GM21528 (cell line): ENCODE measurements around the gene PTPRT.

Source experiments
- ATAC-seq: cut with Tn5 transposase; IDR thresholded peaks from one replicate; pipeline ENCODE4 v1.9.1; 2021; ENCODE audit warnings: mild to moderate bottlenecking, moderate library complexity; ENCODE audit not compliant: unreplicated experiment, low FRiP score

Gene PTPRT

DNA sequence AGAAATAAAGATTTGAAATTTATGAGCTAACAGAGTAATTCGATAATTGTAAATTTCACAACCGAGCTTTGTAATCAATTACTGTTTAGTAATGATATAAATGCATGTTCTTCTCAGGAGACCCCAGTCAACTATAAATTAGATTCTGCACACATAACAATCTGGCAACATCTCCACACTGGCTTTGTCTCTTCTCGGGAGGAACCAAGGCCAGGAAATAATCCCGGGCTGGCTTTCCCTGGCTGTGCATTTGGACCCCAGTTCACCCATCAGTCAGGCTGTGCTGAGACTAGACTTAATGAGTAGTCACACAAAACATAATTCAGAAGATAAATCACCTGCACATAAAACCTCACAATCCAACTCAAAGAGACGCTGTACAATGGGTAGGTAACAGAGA, 65.5 kb downstream of the PTPRT start:
- no peak for ATAC-seq

DNA sequence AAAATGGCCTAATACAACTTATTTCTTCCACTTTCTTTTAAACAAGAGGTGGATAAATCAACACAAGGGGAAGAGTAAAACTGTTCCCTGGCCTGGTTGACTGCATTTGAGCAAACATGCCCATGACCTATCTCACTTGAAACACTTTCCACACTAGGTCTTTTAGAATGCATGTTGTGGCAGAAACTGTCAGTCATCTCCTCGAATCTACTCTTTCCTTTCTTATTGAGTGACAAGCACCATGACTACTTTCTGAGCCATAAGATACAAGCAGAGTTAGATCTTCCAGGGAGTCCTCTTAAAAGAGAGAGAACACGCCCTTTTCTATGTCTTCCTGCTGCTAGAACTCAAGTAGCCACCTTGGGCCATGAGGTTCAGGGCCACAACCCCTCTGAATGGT, 66.5 kb downstream of the PTPRT start:
- ATAC-seq, result no peak

DNA sequence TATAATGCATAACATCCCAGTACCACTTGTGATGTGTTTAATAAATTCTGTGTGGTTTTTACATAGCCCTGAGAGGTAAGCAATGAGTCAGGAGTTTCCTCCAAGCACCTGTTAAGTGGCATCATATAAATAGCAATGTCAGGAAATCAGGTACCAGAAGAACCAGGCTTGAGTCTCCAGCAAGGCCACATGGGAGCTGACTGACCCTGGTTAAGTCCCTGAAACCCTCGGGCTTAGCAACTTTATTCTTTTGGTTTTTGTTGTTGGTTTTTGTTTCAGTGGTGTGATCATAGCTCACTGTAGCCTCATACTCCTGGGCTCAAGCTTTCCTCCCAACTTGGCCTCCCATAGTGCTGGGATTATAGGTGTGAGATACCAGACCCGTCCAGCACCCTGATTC, 70.0 kb downstream of the PTPRT start:
- no peak for ATAC-seq

DNA sequence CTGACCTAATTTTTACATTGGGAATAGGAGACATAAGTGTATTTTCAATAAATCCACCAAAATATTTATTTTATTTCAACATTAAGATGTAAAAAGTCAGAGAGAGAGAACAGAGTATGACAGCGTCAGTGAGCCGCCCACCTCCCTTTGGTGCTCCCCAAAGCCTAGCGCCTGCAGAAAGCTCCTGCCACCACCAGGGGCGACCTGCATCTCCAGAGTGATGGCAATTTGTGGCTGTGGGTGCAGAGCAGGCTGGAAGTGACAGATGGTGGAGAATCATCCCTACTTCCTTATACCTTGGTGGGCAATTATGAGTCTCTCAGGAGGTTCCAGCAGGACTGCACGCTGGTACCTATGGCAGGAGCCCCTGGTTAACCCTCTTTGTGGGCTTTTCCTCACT, 87.3 kb downstream of the PTPRT start:
- ATAC-seq, result no peak

DNA sequence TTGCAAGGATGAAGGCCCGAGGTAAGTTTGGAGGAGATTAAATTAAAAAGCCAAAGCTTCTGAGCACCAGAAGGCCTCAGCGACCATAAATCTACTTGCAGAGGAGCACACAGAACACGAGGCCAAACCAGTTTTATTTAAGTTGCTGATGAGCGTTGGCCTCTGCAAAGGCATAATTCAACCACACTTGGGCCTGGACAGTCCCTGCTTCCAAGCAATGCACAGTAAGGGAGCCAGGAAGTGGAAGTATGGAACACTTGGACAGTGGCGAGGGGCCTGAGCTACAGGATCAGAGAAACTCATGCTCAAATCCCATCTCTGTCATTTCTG, 92.8 kb downstream of the PTPRT start:
- ATAC-seq, result no peak

DNA sequence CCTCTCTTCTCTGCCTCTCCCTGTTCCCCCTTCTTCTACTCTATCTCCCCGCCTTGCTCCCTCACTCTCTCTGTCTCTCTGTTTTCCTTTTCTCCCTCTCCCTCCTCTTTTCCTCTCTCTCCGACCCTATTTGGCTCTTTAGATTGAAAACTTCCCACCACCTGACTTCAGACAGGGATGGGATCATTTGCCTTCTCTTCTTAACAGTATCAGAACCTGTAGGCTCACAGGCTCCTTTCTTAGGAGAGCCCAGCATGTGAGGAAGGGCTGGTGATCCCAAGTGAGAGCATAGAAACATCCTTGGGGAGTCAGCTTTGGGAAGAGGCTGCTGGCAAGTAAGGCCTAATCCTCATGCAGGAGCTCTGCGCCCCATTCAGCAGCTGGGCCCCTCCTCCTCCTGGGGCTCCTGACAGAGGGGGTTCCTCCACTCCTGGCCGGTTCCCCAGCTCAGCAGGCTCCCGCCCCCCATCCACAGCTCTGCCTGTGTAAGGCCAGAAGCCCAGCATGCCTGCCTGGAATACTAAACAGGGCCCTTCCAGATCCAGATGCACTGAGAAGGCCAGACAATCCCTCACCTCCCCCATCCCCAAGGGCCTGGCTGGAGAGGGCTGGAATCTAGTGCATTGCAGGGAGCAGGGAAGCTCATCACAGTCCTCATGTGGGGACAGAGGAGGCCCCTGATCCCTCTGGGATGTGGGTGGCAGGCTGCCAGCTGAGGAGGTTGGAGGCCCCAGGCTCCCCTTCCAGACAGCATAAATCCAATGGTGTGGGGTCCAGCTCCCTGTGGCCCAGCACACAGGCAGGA, 93.4 kb downstream of the PTPRT start:
- ATAC-seq, result no peak

DNA sequence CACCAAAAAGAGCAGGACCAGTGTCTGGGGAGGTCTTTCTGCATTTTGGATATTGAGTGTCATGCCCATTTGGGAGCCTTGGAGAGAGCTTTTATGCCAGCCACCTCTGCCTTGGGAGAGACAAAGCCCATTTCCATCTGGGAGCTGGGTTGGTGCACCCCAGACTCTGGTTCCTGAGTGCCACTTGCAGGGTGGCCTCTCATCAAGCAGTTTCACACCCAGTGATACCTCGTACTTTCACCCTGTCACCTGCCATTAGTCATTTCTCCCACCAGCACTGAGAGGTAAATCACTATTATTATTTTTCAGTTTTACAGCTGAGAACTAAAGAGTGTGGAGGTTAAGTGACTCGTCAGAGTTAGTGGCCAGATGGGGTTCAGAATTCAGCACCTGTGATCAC, 94.7 kb downstream of the PTPRT start:
- no peak for ATAC-seq

DNA sequence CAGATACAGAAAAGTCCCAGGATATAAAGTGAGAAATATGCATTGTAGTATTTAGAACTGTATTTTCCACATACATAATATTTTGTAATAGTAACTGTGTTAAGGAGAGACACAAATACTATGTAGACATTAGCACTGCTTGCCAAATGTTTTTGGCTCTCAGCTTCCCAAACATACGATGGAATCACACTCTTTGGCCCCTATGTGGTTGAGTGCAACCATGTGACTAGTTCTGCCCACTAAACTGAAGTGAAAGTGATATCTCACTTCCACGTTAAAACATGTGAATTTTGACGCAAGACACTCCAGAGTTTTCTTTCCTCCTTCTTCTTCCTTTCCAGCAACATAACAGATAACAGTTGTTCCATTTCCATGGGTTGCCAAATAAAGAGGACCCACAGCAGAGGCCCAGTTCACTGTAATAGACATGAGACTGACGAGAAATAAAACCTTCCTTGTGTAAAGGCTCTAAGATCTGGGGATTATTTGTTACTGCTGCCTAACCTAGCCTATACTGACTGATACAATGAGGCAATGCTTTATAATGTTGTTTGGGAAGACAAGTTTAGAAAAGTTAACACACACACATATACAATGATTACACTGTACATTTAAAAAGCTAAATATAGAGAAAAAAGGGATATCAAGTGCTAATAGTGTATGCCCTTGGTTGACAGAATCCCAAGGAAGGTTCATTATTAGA, 97.2 kb downstream of the PTPRT start:
- no peak for ATAC-seq

DNA sequence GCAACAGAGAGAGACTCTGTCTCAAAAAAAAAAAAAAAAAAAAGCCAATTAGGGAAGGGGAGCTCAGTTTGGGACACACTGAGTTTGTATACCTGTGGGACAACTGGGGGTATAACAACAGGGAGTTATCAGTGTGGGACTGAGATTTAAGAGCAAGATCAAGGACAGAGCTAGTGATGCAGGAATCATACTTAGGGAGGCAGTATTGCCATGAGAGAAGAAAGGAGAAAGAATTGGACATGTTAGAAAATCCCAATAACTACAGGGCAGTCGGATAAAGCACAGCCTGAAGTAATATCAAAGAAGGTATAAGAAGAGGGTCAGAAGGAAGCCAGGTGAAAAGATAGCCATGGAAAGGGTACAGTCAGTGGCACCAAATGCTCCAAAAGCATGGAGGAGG, 121.2 kb downstream of the PTPRT start:
- ATAC-seq, result no peak

DNA sequence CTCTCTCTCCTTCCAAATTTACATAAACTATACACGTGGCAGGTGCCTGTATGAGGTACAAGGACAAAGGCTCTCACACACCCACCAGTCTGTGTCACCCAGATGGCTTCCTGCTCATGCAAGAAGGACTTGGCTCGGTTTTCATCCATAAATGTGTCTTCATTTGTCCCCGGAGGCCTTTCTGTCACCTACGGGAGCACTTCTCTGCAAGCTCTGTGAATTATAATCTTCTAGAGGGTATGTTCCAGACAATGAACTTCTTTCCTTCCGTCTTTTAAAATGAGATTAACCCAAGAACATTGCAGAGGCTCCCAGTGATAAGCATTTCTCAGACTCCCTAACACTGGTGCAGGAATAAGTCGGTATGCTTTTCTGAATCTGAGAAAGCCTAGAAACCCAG, 123.6 kb downstream of the PTPRT start:
- no peak for ATAC-seq

DNA sequence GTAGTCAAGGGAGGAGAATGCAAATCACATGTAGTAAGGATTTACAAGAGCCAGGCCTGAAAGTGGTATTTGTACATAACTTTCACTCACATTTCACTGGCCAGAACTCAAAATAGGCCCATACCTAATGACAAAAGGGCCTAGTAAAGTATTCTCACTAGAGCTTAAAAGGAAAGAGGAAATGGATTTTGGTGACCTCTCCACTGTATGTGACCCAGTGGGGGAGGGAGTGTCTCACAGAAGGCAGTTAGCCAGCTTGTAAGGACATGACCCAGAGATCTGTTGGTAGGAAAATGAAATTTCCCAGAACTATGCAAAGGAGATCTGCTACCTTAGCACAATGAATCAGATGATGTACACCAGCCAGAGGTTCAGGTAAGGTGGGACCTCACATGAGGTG, 124.4 kb downstream of the PTPRT start:
- no peak for ATAC-seq

DNA sequence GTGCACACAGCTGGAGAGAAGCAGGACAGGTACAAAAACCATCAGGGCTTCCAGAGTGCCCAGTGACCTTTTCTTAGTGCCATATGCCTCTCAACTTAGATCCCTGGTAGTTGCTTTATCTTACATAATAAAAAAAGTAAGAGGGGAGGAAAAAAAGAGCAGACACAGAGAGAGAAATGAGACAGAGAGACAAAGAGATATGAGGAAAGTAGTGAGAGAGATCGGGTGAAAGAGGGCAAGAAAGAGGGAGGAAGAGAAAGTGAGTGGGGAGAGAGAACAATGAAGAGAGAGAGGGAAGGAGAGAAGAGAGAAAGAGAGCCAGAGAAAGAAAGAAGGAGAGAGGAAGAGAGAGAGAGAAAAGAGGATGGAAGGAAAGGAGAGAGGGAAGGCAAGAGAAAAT, 131.6 kb downstream of the PTPRT start:
- no peak for ATAC-seq

DNA sequence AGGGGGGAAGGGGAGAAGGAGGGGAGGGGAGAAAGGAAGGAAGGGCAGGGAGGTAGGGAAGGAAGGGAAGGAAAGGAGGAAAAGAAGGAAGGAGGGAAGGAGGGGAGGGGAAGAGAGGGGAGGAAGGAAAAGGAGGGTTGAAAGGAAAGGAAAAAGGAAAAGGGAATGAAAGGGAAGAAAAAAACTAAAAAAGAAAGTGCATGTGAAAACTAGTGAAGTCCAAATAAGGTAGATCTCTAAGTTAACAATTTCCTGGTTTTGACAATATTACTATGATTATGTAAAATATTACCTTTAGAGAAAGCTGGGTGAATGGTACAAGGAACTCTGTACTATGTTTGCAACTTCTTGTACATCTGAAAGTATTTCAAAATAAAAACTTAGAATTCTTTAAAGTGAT, 132.4 kb downstream of the PTPRT start:
- ATAC-seq, result no peak

DNA sequence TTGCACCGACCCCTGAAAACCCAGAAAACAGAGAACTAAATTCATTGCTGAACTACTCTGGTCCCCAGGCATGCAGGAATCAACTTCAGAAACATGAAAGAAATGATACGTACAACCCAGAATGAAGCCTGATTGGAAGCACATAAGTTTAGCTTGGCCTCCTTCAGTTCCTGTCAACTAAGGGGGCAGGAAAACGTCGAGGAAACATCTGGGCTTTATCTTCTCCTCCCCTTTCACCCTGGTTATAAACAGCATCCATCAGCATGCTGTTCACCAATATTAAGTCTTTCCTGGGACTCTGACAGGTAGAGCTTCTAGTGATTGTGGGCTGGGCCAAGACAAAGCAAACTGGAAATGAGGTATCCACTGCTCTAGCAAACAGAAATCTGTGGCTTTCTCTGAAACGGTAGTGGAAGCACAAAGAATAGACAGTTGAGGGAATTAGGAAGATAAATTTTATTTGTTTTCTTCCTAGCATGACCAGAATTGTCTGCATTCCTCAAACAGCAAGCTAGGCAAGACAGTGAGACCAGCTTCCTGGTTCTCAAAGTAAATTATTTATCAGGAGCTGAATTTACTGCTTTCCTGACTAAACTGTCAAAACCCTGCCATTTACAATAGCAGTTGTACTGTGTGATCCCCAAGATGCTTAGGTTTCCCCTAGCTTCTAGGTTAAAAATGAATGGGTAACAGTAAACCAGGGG, 134.4 kb downstream of the PTPRT start:
- ATAC-seq, result no peak

DNA sequence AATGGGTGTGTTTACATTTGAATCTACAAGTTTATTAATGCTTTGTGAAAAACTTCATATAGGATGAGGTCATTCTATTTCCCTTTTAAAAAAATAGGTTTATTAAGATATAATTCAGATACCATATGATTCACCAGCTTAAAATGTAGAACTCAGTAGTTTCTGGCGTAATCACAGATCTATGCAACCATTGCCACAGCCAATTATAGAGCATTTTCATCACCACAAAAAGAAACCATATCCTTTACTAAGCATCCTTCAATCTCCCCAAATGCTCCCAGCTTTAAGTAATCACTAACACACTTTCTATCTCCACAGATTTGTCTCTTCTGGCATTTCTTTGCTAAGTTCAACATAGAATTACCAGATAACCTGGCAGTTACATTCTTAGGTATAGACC, 137.2 kb downstream of the PTPRT start:
- no peak for ATAC-seq

DNA sequence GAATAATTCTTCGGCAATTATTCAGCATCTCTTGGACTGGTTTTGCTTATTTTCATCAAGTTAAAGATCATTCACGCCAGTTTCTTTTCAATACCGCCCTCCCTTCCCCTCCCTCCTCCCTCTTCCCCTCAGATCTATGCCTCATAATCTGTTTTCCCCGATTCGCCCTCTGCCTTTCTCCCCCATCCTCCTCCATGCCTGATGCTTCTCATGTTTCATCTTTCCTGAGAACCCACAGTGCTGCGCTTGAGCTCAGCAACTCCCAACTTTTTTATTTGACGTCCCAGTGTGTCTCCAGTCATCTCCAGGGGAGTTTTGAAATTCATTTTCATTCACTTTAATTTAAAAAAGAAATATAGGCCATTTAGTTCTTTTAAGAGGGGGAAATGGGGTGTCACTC, 142.7 kb downstream of the PTPRT start:
- no peak for ATAC-seq

DNA sequence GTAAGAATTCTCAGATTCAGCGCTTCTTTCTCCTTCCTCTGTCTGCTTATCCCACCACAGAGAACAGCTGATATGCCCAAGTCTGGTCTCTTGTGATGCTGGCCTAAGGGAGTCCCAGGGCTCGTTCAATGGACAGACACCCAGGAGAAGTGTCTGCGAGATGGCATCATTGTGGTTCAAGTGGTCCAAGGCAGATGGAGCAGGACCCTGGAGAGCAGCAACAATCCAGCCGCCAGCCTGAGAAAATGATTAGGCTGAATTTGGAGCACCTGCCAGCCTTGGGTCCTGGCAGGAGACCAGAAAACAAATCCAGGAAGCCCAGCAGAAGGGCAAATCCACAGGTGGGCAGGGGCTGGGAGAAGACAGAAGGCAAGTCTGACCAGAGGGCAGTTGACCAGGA, 145.8 kb downstream of the PTPRT start:
- no peak for ATAC-seq

DNA sequence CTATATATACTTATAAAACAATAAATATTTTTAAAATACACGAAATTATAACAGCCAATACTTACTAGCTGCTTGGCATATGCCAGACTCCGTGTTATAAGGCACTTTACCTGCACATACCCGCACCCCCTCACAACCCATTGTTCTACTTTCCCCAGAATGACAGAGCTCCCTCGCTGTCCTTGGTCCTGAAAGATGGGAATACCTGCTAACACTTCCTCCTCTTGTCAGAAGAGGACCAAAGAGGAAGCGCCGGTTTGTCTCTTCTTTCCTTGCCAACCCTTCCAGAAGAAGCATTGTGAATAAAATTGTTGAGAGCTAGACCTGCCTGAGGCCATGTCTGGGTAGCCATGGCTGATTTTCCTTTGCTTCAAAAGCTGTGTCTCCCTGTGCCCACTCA, 149.3 kb downstream of the PTPRT start:
- ATAC-seq, result no peak

DNA sequence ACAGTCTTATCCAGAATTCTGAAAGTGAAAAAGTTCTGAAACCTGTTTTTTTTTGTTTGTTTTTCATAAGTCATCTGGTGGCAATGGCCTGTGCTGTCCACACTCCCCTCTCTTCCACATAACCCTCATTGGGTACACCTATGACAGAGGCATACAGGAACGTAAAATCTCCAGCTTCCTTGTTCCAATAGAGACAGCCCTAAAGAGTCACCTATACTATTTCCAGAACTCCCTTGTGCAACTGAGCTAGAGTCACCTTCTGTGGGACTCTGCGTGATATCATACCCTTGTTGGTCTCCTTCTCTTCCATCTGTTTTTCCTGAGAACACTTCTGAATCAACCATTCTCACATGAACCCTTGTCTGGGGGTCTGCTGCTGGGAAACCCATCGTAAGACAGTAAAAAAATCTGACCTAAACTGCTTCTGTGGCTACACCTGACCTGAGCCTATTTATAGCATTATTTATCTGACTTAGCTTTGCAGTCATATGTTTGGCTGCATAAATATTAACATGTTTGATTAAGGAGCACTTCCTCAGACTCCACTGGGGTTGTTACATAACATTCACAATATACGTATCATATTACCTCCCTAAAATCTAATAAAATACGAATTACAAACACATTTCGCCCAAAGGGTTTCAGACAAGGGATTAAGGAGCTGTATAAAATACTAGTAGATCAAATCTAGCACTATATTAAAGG, 151.9 kb downstream of the PTPRT start:
- ATAC-seq, result no peak

DNA sequence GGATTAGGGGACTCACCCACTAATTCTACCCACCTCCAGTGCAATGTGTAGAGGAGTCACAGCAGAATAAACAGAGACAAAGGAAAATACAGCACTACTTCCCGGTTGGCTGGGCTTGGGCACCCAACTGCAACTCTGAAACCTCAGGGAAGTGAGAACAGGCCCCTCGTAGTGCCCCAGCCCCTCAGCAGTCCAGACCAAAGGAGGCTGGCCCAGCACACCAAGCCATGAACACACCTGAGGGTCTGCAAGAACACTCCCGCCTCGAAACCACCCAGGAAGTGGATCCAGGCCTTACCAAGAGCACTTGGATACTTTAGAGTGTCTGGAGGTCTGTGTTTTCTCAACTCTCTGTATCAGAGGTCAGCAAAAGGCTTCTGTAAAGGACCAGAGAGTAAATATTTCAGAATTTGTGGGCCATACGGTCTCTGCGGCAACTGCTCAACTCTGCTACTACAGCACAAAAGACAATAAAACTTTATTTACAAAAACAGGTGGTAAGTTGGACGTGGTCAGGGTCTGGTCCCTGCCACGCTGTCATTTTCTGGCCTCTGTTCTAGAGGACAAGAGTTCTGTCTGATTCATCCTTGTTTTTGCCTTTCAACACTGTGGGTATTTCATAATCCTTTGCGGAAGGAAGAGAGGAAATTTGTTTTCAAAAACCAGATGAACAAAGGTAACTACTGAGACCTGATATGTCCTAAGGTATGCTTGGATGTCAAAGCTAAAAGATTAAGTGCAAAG, 154.6 kb downstream of the PTPRT start:
- ATAC-seq, result no peak

DNA sequence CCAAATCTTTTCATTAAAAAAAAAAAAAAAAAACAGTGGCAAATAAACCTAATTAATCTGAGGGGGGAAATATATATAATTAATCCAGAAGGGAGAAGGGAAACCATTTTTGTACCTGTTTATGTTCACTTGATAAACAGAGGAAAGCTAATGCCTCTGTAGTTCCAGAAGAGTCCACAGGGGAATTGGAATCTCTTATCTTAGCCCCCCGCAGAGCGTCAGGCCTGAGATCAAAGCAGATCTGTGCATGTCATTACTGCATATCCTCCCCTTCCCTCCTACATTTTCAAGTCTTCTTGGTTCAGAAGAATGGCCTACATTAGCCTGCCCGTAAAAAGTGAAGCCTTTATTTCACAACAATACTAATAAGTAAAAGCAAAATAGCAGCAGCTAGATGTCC, 157.2 kb downstream of the PTPRT start:
- no peak for ATAC-seq
